Measurements from ENCODE around the gene STRN.

GRCh38 chr2:36960773-36961172 is 5.6 kb downstream of the STRN start:
- no peak for TF ChIP-seq CTCF (IDR thresholded peaks at IDR 0.05)
- TF ChIP-seq POLR2A (IDR thresholded peaks at IDR 0.05), result no peak

Data from thyroid gland (tissue), 4 donors.